ENCODE results near the gene NHERF1.

Gene NHERF1

DNA sequence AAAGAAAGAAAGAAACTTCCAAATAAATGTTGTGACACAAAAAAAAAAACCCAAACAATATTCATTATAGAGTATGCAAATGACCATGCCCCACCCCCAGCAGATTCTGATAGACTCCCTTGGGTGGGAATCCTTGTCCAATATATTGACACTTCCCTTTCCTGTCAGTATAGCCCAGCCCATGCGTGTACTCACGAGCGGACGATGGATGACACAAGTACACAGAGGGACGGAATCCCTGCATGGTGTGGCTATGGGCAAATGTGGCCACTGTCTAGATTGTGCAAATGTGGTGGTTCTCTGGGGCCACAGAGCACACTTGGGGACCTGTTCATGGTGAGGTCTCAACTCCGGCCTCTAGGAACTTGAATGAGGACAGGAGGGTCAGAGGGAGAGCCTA is 8.3 kb upstream of the NHERF1 start (continued):
- TF ChIP-seq, protein P1, sequence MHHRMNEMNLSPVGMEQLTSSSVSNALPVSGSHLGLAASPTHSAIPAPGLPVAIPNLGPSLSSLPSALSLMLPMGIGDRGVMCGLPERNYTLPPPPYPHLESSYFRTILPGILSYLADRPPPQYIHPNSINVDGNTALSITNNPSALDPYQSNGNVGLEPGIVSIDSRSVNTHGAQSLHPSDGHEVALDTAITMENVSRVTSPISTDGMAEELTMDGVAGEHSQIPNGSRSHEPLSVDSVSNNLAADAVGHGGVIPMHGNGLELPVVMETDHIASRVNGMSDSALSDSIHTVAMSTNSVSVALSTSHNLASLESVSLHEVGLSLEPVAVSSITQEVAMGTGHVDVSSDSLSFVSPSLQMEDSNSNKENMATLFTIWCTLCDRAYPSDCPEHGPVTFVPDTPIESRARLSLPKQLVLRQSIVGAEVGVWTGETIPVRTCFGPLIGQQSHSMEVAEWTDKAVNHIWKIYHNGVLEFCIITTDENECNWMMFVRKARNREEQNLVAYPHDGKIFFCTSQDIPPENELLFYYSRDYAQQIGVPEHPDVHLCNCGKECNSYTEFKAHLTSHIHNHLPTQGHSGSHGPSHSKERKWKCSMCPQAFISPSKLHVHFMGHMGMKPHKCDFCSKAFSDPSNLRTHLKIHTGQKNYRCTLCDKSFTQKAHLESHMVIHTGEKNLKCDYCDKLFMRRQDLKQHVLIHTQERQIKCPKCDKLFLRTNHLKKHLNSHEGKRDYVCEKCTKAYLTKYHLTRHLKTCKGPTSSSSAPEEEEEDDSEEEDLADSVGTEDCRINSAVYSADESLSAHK (tag by site-specific recombination; IDR thresholded peaks at IDR 0.05): no peak
- TF ChIP-seq ZNF571 (tag by site-specific recombination; IDR thresholded peaks at IDR 0.05) (no peak), ZNF155 (tag by site-specific recombination; IDR thresholded peaks at IDR 0.05) (no peak), ZNF138 (tag by site-specific recombination; IDR thresholded peaks at IDR 0.05; ENCODE audit: borderline replicate concordance) (no peak), ZNF701 (tag by site-specific recombination; IDR thresholded peaks at IDR 0.05) (no peak), ZNF600 (tag by site-specific recombination; IDR thresholded peaks at IDR 0.05) (no peak)
- TF ChIP-seq, protein P2, sequence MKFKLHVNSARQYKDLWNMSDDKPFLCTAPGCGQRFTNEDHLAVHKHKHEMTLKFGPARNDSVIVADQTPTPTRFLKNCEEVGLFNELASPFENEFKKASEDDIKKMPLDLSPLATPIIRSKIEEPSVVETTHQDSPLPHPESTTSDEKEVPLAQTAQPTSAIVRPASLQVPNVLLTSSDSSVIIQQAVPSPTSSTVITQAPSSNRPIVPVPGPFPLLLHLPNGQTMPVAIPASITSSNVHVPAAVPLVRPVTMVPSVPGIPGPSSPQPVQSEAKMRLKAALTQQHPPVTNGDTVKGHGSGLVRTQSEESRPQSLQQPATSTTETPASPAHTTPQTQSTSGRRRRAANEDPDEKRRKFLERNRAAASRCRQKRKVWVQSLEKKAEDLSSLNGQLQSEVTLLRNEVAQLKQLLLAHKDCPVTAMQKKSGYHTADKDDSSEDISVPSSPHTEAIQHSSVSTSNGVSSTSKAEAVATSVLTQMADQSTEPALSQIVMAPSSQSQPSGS (tag by site-specific recombination; IDR thresholded peaks at IDR 0.05; ENCODE audit: low read depth): no peak

DNA sequence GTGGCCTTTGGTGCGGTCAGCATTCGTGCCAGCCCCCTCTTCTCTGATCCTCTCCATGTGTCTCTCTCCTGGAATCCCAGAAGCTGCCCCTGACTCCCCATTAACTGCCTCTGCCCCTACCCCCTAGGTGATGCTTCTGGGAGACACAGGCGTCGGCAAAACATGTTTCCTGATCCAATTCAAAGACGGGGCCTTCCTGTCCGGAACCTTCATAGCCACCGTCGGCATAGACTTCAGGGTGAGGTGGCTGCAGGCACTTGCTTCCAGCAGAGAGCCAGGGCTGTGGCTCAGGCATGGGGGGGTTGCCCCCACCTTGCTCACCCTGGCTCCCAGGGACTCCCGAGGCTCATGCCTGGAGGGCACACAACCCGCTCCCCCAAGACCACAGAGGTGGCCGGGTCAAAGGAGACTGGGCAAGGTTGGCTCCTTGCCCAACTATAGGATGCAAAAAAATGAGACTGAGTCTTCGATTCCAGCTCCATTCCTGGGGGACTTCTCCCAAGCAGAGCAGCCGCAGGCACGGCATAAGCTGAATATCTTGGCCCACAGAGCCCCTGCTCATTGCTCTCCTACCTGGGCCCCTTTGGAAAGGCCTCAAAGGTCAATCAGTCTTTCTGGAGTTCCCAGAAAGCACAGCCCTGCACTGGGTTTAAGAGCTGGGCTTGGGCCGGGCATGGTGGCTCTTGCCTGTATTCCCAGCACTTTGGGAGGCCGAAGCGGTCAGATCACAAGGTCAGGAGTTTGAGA is 7.6 kb upstream of the NHERF1 start:
- ChIA-PET POLR2A (interaction anchor here (0.7 to 1.4 kb wide), 2 partner anchors 125 to 132 kb away, joined by 3 to 5 read pairs; partner anchors contain the start of gene FDXR), CTCF (interaction anchor here (0.7 to 2.2 kb wide), 5 partner anchors 30 to 175 kb away, joined by 3 to 13 read pairs (median 3); a partner anchor contains a TSS)
- no peak overlapping the region for H3K27ac ChIP-seq (ENCODE audit: extremely low read depth, low read depth, low read length)
- H3K36me3 ChIP-seq (ENCODE audit: control insufficient read depth in 2 of 2, insufficient read depth in 1 of 2, low read length in 2 of 2): no peaks in the 10 kb centered on the region
- peaks cover 2% of the 10 kb centered on the region; the same call in 1 of the 2 replicates for H3K4me1 ChIP-seq (ENCODE audit: control insufficient read depth, insufficient read depth, low read length)
- no peaks in the 10 kb centered on the region for H3K9me3 ChIP-seq (ENCODE audit: control insufficient read depth, insufficient read depth, low read depth, low read length)
- TF ChIP-seq, protein P3, sequence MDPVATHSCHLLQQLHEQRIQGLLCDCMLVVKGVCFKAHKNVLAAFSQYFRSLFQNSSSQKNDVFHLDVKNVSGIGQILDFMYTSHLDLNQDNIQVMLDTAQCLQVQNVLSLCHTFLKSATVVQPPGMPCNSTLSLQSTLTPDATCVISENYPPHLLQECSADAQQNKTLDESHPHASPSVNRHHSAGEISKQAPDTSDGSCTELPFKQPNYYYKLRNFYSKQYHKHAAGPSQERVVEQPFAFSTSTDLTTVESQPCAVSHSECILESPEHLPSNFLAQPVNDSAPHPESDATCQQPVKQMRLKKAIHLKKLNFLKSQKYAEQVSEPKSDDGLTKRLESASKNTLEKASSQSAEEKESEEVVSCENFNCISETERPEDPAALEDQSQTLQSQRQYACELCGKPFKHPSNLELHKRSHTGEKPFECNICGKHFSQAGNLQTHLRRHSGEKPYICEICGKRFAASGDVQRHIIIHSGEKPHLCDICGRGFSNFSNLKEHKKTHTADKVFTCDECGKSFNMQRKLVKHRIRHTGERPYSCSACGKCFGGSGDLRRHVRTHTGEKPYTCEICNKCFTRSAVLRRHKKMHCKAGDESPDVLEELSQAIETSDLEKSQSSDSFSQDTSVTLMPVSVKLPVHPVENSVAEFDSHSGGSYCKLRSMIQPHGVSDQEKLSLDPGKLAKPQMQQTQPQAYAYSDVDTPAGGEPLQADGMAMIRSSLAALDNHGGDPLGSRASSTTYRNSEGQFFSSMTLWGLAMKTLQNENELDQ (tag by site-specific recombination; IDR thresholded peaks at IDR 0.05; ENCODE audit: low read depth): no peak
- TF ChIP-seq ZNF529 (tag by site-specific recombination; IDR thresholded peaks at IDR 0.05; ENCODE audit: insufficient replicate concordance) (no peak), ZNF549 (tag by site-specific recombination; IDR thresholded peaks at IDR 0.05) (no peak), ZNF2 (tag by site-specific recombination; IDR thresholded peaks at IDR 0.05) (no peak), ZNF571 (tag by site-specific recombination; IDR thresholded peaks at IDR 0.05) (no peak), ZFP41 (tag by site-specific recombination; IDR thresholded peaks at IDR 0.05; ENCODE audit: borderline replicate concordance) (no peak), ZNF521 (tag by site-specific recombination; IDR thresholded peaks at IDR 0.05) (no peak), ZNF132 (tag by site-specific recombination; IDR thresholded peaks at IDR 0.05; ENCODE audit: borderline replicate concordance) (no peak), ZEB2 (tag by site-specific recombination; IDR thresholded peaks at IDR 0.05) (no peak), ZNF121 (tag by site-specific recombination; IDR thresholded peaks at IDR 0.05) (no peak), EGR2 (tag by site-specific recombination; IDR thresholded peaks at IDR 0.05; ENCODE audit: low read depth) (no peak), ZBTB1 (tag by site-specific recombination; IDR thresholded peaks at IDR 0.05) (no peak), ZSCAN16 (tag by site-specific recombination; IDR thresholded peaks at IDR 0.05) (no peak), ZFHX2 (tag by site-specific recombination; conservative IDR thresholded peaks at IDR 0.05) (no peak), ZNF768 (tag by site-specific recombination; IDR thresholded peaks at IDR 0.05) (no peak)
- TF ChIP-seq, protein P1 (tag by site-specific recombination; IDR thresholded peaks at IDR 0.05): no peak
- TF ChIP-seq, protein P4, sequence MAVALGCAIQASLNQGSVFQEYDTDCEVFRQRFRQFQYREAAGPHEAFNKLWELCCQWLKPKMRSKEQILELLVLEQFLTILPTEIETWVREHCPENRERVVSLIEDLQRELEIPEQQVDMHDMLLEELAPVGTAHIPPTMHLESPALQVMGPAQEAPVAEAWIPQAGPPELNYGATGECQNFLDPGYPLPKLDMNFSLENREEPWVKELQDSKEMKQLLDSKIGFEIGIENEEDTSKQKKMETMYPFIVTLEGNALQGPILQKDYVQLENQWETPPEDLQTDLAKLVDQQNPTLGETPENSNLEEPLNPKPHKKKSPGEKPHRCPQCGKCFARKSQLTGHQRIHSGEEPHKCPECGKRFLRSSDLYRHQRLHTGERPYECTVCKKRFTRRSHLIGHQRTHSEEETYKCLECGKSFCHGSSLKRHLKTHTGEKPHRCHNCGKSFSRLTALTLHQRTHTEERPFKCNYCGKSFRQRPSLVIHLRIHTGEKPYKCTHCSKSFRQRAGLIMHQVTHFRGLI (tag by site-specific recombination; IDR thresholded peaks at IDR 0.05): no peak
- TF ChIP-seq, protein P5, sequence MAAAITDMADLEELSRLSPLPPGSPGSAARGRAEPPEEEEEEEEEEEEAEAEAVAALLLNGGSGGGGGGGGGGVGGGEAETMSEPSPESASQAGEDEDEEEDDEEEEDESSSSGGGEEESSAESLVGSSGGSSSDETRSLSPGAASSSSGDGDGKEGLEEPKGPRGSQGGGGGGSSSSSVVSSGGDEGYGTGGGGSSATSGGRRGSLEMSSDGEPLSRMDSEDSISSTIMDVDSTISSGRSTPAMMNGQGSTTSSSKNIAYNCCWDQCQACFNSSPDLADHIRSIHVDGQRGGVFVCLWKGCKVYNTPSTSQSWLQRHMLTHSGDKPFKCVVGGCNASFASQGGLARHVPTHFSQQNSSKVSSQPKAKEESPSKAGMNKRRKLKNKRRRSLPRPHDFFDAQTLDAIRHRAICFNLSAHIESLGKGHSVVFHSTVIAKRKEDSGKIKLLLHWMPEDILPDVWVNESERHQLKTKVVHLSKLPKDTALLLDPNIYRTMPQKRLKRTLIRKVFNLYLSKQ (tag by site-specific recombination; IDR thresholded peaks at IDR 0.05; ENCODE audit: borderline replicate concordance): no peak
- H3K4me3 ChIP-seq (ENCODE audit: low read depth, low read length): no peak overlapping the region
